HL-60 (cell line): ENCODE measurements around the gene PTS.

Experiments
- CTCF ChIP-seq: IDR thresholded peaks from one replicate; pipeline ENCODE4 v1.5.1; 2011; ENCODE audit warnings: low read length, control low read depth, inconsistent platforms; ENCODE audit not compliant: insufficient read depth
- GABPA ChIP-seq: IDR thresholded peaks from 2 replicates; pipeline ENCODE4 v1.6.1; 2012; ENCODE audit warnings: low read depth
- POLR2AphosphoS5 ChIP-seq: IDR thresholded peaks from 2 replicates; pipeline ENCODE4 v1.6.1; 2012; ENCODE audit warnings: low read depth
- REST ChIP-seq: IDR thresholded peaks from 2 replicates; pipeline ENCODE4 v1.6.1; 2012; ENCODE audit warnings: low read depth; ENCODE audit not compliant: insufficient replicate concordance
- SPI1 ChIP-seq: IDR thresholded peaks from 2 replicates; pipeline ENCODE4 v1.6.1; 2012; ENCODE audit warnings: low read depth, mild to moderate bottlenecking, borderline replicate concordance

GRCh38 chr11:112248201-112248600 is 22.0 kb downstream of the PTS start:
- no peak for TF ChIP-seq CTCF
- TF ChIP-seq POLR2AphosphoS5 = no peak
- no peak for TF ChIP-seq GABPA
- no peak for TF ChIP-seq REST
- no peak for TF ChIP-seq SPI1
